RWPE1 (cell line): Measurements from ENCODE around the gene HIKESHI.

Experiments used
- CTCF ChIA-PET: fragments of 350-600 bp; sonication (Branson Sonifier 250); formaldehyde crosslinking; extraction: SDS; loops from one replicate; lab custom pipeline; 2021; lab: Yijun Ruan, JAX
- POLR2A ChIA-PET: fragments of 400-600 bp; formaldehyde crosslinking; extraction: SDS; loops from one replicate; lab custom pipeline; 2020; ENCODE audit warnings: antibody characterized with exemption; ENCODE audit not compliant: low non-redundant PET; lab: Yijun Ruan, JAX
- DNase-seq: peaks from one replicate; pipeline ENCODE4 v3.0.0; 2012; ENCODE audit warnings: low spot score
- H3K27ac ChIP-seq: fragments of 450-650 bp; 2 replicates; pipeline ENCODE4 v1.5.1; 2017
- CTCF ChIP-seq: fragments of 450-650 bp; conservative IDR thresholded peaks from 2 replicates; pipeline ENCODE4 v1.5.1; 2017; ENCODE audit warnings: low read depth, mild to moderate bottlenecking

Gene HIKESHI

GRCh38 chr11:86262387-86262786 lies 39.7 kb upstream of the HIKESHI start:
- H3K27ac ChIP-seq, result no peak overlapping the region
- DNase-seq, result no peak
- ChIA-PET CTCF (interaction anchor here (0.6 kb wide), 4 partner anchors 100 to 400 kb away, joined by 3 to 4 read pairs (median 4); no protein-coding TSS in a partner anchor), POLR2A (no interaction called here)
- TF ChIP-seq CTCF, result no peak

GRCh38 chr11:86264649-86265048 lies 37.4 kb upstream of the HIKESHI start:
- ChIA-PET CTCF (no interaction called here), POLR2A (no interaction called here)
- no peak for DNase-seq
- no peak for TF ChIP-seq CTCF
- H3K27ac ChIP-seq, result no peak overlapping the region

- no peak for TF ChIP-seq CTCF
- POLR2A ChIA-PET, result no interaction called here
- H3K27ac ChIP-seq, result no peak overlapping the region
- CTCF ChIA-PET, result no interaction called here
- DNase-seq, result no peak
Measured at GRCh38 chr11:86265194-86265593, 36.8 kb upstream of the HIKESHI start.

- H3K27ac ChIP-seq, result no peak overlapping the region
- ChIA-PET POLR2A (no interaction called here), CTCF (no interaction called here)
- no peak for TF ChIP-seq CTCF
- DNase-seq, result no peak
Measured at GRCh38 chr11:86269645-86270044, 32.4 kb upstream of the HIKESHI start.

GRCh38 chr11:86274503-86274902 lies 27.5 kb upstream of the HIKESHI start:
- POLR2A ChIA-PET, result no interaction called here
- no peak for TF ChIP-seq CTCF
- H3K27ac ChIP-seq, result no peak overlapping the region
- no peak for DNase-seq
- CTCF ChIA-PET, result interaction anchor here (0.7 kb wide), 1 partner anchor 30 kb away, joined by 3 read pairs; the partner anchor contains the start of gene EED

GRCh38 chr11:86274999-86275398 lies 27.0 kb upstream of the HIKESHI start:
- CTCF ChIA-PET, result no interaction called here
- H3K27ac ChIP-seq, result no peak overlapping the region
- POLR2A ChIA-PET, result no interaction called here
- no peak for TF ChIP-seq CTCF
- no peak for DNase-seq
